Vagina (tissue), 2 donors: Measurements from ENCODE around the gene GLT8D1. TPM values are rescaled to one million over a fixed set of nuclear protein-coding genes. Genes with fewer than 3 reads are reported as not detected.
A peak's percentile ranks its signal among the peaks of the same experiment; 100 is the strongest.

Experiments
- DNase-seq, 2 donors: peaks; one replicate each; pipeline ENCODE4 v3.0.0-alpha.2; 2017; ENCODE audit errors: extremely low spot score in 2 of 2
- H3K27ac ChIP-seq: fragments of 200-600 bp; sonication (generic); one replicate; pipeline ENCODE4 v1.5.1; 2019
- H3K27me3 ChIP-seq: fragments of 200-600 bp; sonication (generic); one replicate; pipeline ENCODE4 v1.5.1; 2019
- H3K36me3 ChIP-seq, 2 donors: fragments of 200-600 bp; sonication (generic); one replicate each; pipeline ENCODE4 v1.5.1; 2017 to 2019
- H3K4me1 ChIP-seq: fragments of 200-600 bp; sonication (generic); one replicate; pipeline ENCODE4 v1.5.1; 2019
- H3K4me3 ChIP-seq, 2 donors: fragments of 200-600 bp; sonication (generic); 1 replicate in 1 of 2; 2 replicates in 1 of 2; pipeline ENCODE4 v1.5.1; 2016 to 2019
- H3K9me3 ChIP-seq: fragments of 200-600 bp; sonication (generic); one replicate; pipeline ENCODE4 v1.5.1; 2019
- POLR2A ChIP-seq, 2 donors: fragments of 450-650 bp; IDR thresholded peaks; one replicate each; pipeline ENCODE4 v1.6.1; 2017; ENCODE audit warnings: antibody characterized with exemption in 2 of 2, mild to moderate bottlenecking in 2 of 2, moderate library complexity in 2 of 2
- POLR2AphosphoS5 ChIP-seq, 2 donors: sonication (generic); formaldehyde crosslinking; IDR thresholded peaks; one replicate each; pipeline ENCODE4 v1.9.0; 2017; ENCODE audit warnings: antibody characterized with exemption in 2 of 2, mild to moderate bottlenecking in 2 of 2, low read depth in 1 of 2; ENCODE audit not compliant: insufficient read depth in 1 of 2
- intact Hi-C: fragments of 100-400 bp; cut with DNase I; formaldehyde crosslinking; loops from one replicate; pipeline ENCODE4 v1.15.1; 2023
- total RNA-seq: library from RNA; depleted of rRNA; stranded (reverse); fragments of >200 nt; gene quantifications from one replicate; pipeline ENCODE4 v1.2.3, GENCODE V29; 2016
- TF ChIP-seq, protein P1 (sequence below), 3 experiments: fragments of 450-650 bp in 2 of 3; fragments of 200-600 bp in 1 of 3; sonication (generic) in 1 of 3; IDR thresholded peaks; one replicate each; pipeline ENCODE4 v1.5.1; 2017 to 2019; ENCODE audit warnings: antibody characterized with exemption in 3 of 3, mild to moderate bottlenecking in 2 of 3, moderate library complexity in 2 of 3

The GLT8D1 gene
- total RNA-seq, 1 donor from 2014 or later: 29.7 TPM

DNA sequence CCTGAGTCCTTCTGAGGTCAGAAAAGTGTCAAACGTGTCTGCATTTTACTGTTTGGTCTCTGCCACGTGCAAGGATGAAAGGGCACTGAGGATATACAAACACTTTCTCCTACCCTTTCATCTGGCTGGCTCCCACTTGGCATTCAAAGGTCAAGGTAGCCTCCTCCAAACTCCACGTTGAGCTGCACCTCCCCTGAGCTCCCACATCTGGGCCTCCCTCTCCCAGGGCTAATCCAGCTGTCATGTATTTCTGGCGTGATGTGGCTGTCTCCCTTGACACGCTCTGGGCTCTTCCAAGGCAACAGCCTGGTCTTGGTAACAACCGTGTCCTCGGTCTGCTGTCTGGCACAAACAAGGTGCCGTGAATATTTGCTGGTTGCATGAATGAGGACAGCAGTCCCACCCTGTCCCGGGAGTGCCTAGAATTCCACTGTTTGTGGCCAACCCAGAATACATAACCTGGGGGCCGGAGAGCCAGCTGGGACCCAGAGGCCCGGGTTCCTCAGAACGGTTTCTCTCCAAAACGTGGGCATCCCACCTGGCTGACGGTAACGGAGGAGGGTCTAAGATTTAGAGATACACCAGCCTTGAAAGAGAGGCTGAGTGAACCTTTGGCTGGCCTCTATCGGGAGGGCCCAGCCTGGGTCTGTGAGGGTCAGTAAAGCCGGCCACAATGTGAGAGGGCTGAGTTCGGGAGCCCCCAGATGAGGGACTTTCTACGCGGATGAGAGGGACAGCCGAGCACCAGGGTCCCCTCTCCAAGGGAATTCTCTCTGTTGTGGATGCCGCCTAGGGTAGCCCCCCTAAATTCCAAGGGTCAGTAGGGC is 767 bp downstream of the GLT8D1 start:
- TF ChIP-seq POLR2A (IDR thresholded peaks at IDR 0.05): no peak
- TF ChIP-seq, protein P1, sequence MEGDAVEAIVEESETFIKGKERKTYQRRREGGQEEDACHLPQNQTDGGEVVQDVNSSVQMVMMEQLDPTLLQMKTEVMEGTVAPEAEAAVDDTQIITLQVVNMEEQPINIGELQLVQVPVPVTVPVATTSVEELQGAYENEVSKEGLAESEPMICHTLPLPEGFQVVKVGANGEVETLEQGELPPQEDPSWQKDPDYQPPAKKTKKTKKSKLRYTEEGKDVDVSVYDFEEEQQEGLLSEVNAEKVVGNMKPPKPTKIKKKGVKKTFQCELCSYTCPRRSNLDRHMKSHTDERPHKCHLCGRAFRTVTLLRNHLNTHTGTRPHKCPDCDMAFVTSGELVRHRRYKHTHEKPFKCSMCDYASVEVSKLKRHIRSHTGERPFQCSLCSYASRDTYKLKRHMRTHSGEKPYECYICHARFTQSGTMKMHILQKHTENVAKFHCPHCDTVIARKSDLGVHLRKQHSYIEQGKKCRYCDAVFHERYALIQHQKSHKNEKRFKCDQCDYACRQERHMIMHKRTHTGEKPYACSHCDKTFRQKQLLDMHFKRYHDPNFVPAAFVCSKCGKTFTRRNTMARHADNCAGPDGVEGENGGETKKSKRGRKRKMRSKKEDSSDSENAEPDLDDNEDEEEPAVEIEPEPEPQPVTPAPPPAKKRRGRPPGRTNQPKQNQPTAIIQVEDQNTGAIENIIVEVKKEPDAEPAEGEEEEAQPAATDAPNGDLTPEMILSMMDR (IDR thresholded peaks at IDR 0.05): no peak
- no peak for TF ChIP-seq POLR2AphosphoS5 (IDR thresholded peaks at IDR 0.05; ENCODE audit: insufficient read depth in 1 of 2, low read depth in 1 of 2)

DNA sequence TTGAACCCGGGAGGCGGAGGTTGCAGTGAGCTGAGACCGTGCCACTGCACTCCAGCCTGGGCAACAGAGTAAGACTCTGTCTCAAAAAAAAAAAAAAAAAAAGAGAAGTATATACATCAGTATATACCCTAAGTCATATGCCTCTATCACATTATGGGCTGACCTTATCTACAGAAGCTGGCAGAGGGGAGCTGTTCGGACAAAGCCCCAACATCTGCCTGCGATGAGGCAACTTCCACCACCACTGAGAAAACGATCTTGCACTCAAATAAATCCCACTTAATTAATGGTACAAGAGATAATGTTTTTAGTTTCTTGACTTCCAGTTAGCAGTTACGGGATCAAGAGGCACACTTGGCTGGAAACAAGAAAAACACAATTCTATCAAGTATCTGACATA is 2.2 kb downstream of the GLT8D1 start:
- H3K4me3 ChIP-seq: no peak overlapping the region
- no peaks in the 10 kb centered on the region for H3K27me3 ChIP-seq
- intact Hi-C loops: no loop called here
- no peaks in the 10 kb centered on the region for H3K9me3 ChIP-seq
- no peak for TF ChIP-seq POLR2A (IDR thresholded peaks at IDR 0.05)
- TF ChIP-seq, protein P1 (IDR thresholded peaks at IDR 0.05): no peak
- TF ChIP-seq POLR2AphosphoS5 (IDR thresholded peaks at IDR 0.05; ENCODE audit: insufficient read depth in 1 of 2, low read depth in 1 of 2): no peak
- peaks cover 54% of the 10 kb centered on the region for H3K4me1 ChIP-seq
- H3K36me3 ChIP-seq: peaks cover 0 to 4% of the 10 kb centered on the region in 2 donors
- no peak overlapping the region for H3K27ac ChIP-seq
- no peak for DNase-seq

More for the DNA sequence above, 767 bp downstream of the GLT8D1 start:
- DNase-seq: peak in 1 of 2 donors; percentile 83
- Histone ChIP-seq H3K4me1 (peaks cover 54% of the 10 kb centered on the region), H3K27me3 (no peaks in the 10 kb centered on the region), H3K4me3 (peak overlapping the region; percentile 92 to 98), H3K9me3 (no peaks in the 10 kb centered on the region), H3K36me3 (peaks cover 0 to 11% of the 10 kb centered on the region in 2 donors), H3K27ac (peak overlapping the region; percentile 90)
- intact Hi-C loops: no loop called here

DNA sequence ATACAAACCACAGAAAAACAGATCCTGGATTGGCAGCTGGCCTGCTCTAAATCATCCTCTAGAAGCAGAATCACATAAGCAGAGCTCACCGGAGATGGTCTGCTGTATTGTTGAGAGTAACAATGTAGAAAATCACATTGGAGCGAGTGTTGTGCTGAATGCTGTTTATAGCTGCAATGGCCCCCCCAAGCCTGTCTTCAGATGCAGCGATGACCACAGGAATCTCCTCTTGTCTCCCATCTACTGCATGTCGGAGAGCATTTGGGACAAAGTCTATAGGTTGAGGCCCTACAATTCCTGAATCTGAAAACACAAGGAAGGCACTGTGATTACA is 8.0 kb downstream of the GLT8D1 start:
- Histone ChIP-seq H3K36me3 (peaks cover 0 to 50% of the 10 kb centered on the region in 2 donors), H3K9me3 (no peaks in the 10 kb centered on the region), H3K4me3 (no peak overlapping the region), H3K27ac (no peak overlapping the region), H3K27me3 (no peaks in the 10 kb centered on the region), H3K4me1 (peaks cover 13% of the 10 kb centered on the region)
- DNase-seq: no peak
- intact Hi-C loops: no loop called here
- TF ChIP-seq POLR2AphosphoS5 (IDR thresholded peaks at IDR 0.05; ENCODE audit: insufficient read depth in 1 of 2, low read depth in 1 of 2) (no peak), POLR2A (IDR thresholded peaks at IDR 0.05) (no peak)
- TF ChIP-seq, protein P1 (IDR thresholded peaks at IDR 0.05): no peak

DNA sequence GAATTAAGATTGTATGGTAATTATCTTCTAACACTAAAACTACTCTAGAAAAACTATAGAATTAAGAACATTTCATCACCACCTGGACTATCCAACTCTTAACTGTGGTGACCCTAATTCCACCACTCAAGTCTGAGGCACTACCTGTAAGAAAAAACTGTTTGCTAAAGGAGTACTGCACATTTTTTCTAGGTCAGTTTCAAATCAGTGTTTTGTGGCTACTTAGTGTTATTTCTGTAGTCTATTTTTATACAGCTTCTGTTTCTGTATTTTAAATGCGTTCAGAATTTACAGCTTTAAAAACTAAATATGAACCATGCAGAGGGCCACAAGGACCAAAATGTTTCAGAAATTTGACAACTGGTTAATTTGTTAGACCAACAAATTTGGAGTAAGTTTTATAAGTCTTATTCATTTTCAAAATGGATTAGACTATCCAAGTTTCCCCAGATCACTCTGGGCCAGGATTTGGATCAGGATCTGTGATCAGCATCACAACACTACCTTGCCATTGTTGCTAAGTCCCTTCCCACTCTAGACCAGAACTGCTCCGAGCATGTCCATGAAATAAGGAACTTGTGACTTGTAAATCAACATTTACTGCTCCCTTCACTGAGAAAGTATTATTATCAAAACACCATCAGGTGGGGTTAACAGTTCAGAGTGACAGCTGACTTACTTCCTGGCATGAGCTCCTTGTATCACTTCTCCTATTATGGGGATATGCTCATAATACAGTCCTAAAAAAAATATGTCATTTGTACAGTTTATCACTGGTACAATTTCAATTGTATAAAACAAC is 8.6 kb downstream of the GLT8D1 start:
- H3K9me3 ChIP-seq: no peaks in the 10 kb centered on the region
- H3K4me1 ChIP-seq: peaks cover 8% of the 10 kb centered on the region
- H3K36me3 ChIP-seq: peaks cover 0 to 56% of the 10 kb centered on the region in 2 donors
- no peak overlapping the region for H3K4me3 ChIP-seq
- intact Hi-C loops: no loop called here
- no peaks in the 10 kb centered on the region for H3K27me3 ChIP-seq
- no peak for DNase-seq
- TF ChIP-seq, protein P1 (IDR thresholded peaks at IDR 0.05): no peak
- TF ChIP-seq POLR2AphosphoS5 (IDR thresholded peaks at IDR 0.05; ENCODE audit: insufficient read depth in 1 of 2, low read depth in 1 of 2) (no peak), POLR2A (IDR thresholded peaks at IDR 0.05) (no peak)
- no peak overlapping the region for H3K27ac ChIP-seq
